Ovary (tissue), 9 donors: ENCODE results near the gene RAD51C. TPM values are rescaled to one million over a fixed set of nuclear protein-coding genes. Genes with fewer than 3 reads are reported as not detected.

Source experiments
- DNase-seq, 5 donors: peaks; one replicate each; pipeline ENCODE4 v3.0.0-alpha.2; 2019 to 2020
- H3K27ac ChIP-seq, 2 donors: fragments of 200-600 bp; one replicate each; pipeline versions ENCODE4 v1.5.1 to v1.8.0; 2019 to 2022
- H3K27me3 ChIP-seq: fragments of 200-600 bp; one replicate; pipeline ENCODE4 v1.8.0; 2022
- H3K36me3 ChIP-seq: fragments of 200-600 bp; sonication (generic); one replicate; pipeline ENCODE4 v1.5.1; 2019
- H3K4me1 ChIP-seq: one replicate; pipeline ENCODE4 v1.8.1; 2013; ENCODE audit warnings: mild to moderate bottlenecking, moderate library complexity; ENCODE audit not compliant: insufficient read depth
- H3K4me3 ChIP-seq: fragments of 200-600 bp; sonication (generic); one replicate; pipeline ENCODE4 v1.5.1; 2017
- H3K9me3 ChIP-seq, 2 donors: fragments of 200-600 bp in 1 of 2; sonication (generic) in 1 of 2; one replicate each; pipeline versions ENCODE4 v1.5.1 to v1.8.1; 2013 to 2019; ENCODE audit warnings: mild to moderate bottlenecking in 1 of 2, moderate library complexity in 1 of 2
- EP300 ChIP-seq: sonication (generic); formaldehyde crosslinking; IDR thresholded peaks from one replicate; pipeline ENCODE4 v1.6.1; 2017; ENCODE audit warnings: antibody characterized with exemption
- POLR2A ChIP-seq: fragments of 450-650 bp; IDR thresholded peaks from one replicate; pipeline ENCODE4 v1.6.1; 2017; ENCODE audit warnings: antibody characterized with exemption, mild to moderate bottlenecking, moderate library complexity
- WGBS, 3 donors: extraction: QIAGEN DNeasy Blood & Tissue Kit in 1 of 3; methylation state at CpG; one replicate each; pipeline versions ENCODE4 v1.1.5 to v1.1.7; 2013 to 2017; 5-methylcytosine and 5-hydroxymethylcytosine counted together
- intact Hi-C, 4 donors: fragments of 100-400 bp; cut with DNase I; formaldehyde crosslinking; loops; one replicate each; pipeline versions ENCODE4 v1.11.0 to v1.15.1; 2022 to 2023
- polyA plus RNA-seq, 2 donors: library from polyadenylated mRNA; stranded (reverse); fragments of 200-250 nt in 1 of 2; fragments of 350-450 nt in 1 of 2; fragmentation: Illumina TruSeq in 1 of 2; extraction: RNeasy Lipid Tissue Mini Kit (QIAGEN cat#74804) in 1 of 2; gene quantifications; one replicate each; pipeline ENCODE4 v1.2.3, GENCODE V29; 2013 to 2014
- total RNA-seq, 7 donors: library from RNA; depleted of rRNA in 2 of 7; stranded (reverse); fragments of >200 nt in 2 of 7; fragmentation: NEBNext Ultra II Directional in 3 of 7; extraction: Animal tissue kit (Norgen Biotek cat#: 25700) in 3 of 7; gene quantifications; one replicate each; pipeline versions ENCODE4 v1.1.0 to v1.2.4, GENCODE V29; 2016 to 2023
- TF ChIP-seq, protein P1 (sequence below), 3 donors: fragments of 450-650 bp in 2 of 3; fragments of 200-600 bp in 1 of 3; IDR thresholded peaks; one replicate each; pipeline versions ENCODE4 v1.5.1 to v1.8.0; 2016 to 2022; ENCODE audit warnings: antibody characterized with exemption in 3 of 3, mild to moderate bottlenecking in 1 of 3
- donor health status: DM: no; HTN: no; CAD: no; lungs with moderate emphysema.
- donor health status: DM: no; HTN: no; CAD: no.
- donor health status: Bipolar disorder and iron deficiency.
- donor health status: DM: yes; HTN: yes; CAD: no.
- donor health status: DM: no; HTN: no; CAD: no.
- donor health status: DM: yes; HTN: yes; CAD: no.

RAD51C gene
- total and polyA plus RNA-seq, 9 donors, result 14.2 to 32.1 (median 20.1) TPM

DNA sequence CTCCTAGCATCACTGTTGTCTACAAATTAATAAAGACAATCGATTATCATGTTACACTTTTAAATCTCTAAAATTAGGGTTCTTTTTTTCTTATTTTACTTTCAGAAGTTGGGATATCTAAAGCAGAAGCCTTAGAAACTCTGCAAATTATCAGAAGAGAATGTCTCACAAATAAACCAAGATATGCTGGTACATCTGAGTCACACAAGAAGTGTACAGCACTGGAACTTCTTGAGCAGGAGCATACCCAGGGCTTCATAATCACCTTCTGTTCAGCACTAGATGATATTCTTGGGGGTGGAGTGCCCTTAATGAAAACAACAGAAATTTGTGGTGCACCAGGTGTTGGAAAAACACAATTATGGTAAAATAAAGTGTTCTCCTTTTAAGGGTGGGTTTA, 2.4 kb downstream of the RAD51C start:
- Histone ChIP-seq H3K9me3 (no peaks in the 10 kb centered on the region), H3K4me3 (no peak overlapping the region), H3K36me3 (no peaks in the 10 kb centered on the region), H3K27me3 (no peaks in the 10 kb centered on the region), H3K27ac (no peak overlapping the region), H3K4me1 (peaks cover 2% of the 10 kb centered on the region)
- 84 to 93% (median 91%) methylated on average over 1 of the region's 1 CpG for WGBS, 3 donors
- no peak for TF ChIP-seq POLR2A
- TF ChIP-seq, protein P1, sequence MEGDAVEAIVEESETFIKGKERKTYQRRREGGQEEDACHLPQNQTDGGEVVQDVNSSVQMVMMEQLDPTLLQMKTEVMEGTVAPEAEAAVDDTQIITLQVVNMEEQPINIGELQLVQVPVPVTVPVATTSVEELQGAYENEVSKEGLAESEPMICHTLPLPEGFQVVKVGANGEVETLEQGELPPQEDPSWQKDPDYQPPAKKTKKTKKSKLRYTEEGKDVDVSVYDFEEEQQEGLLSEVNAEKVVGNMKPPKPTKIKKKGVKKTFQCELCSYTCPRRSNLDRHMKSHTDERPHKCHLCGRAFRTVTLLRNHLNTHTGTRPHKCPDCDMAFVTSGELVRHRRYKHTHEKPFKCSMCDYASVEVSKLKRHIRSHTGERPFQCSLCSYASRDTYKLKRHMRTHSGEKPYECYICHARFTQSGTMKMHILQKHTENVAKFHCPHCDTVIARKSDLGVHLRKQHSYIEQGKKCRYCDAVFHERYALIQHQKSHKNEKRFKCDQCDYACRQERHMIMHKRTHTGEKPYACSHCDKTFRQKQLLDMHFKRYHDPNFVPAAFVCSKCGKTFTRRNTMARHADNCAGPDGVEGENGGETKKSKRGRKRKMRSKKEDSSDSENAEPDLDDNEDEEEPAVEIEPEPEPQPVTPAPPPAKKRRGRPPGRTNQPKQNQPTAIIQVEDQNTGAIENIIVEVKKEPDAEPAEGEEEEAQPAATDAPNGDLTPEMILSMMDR (IDR thresholded peaks at IDR 0.05), result no peak
- no peak for TF ChIP-seq EP300
- intact Hi-C loops, result loop anchor here in 1 of 4 donors (5.0 to 10.0 kb wide), 2 partner anchors 68 to 110 kb away; no protein-coding TSS in a partner anchor
- DNase-seq, result no peak

DNA sequence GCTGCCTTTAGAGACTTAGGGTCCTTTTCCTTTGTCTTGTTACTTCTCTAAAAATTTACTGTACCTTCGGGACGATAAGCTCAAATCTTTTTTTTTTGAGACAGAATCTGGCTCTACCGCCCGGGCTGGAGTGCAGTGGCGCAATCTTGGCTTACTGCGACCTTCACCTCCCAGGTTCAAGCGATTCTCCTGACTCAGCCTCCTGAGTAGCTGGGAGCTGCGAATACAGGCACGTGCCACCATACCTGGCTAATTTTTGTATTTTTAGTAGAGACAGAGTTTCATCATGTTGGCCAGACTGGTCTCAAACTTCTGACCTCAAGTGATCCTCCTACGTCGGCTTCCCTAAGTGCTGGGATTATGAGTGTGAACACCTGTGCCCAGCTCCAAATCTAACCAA, 7.4 kb downstream of the RAD51C start:
- no peaks in the 10 kb centered on the region for H3K4me1 ChIP-seq
- H3K9me3 ChIP-seq, result no peaks in the 10 kb centered on the region
- H3K36me3 ChIP-seq, result no peaks in the 10 kb centered on the region
- no peak for DNase-seq
- 95 to 97% (median 96%) methylated on average over 11 of the region's 11 CpGs for WGBS, 3 donors
- intact Hi-C loops, result loop anchor here in 2 of 4 donors (10.0 kb wide), 2 partner anchors 115 to 185 kb away; partner anchors contain the start of gene MTMR4 (in 1 of the 2)
- TF ChIP-seq EP300 (no peak), POLR2A (no peak)
- TF ChIP-seq, protein P1 (IDR thresholded peaks at IDR 0.05), result no peak
- H3K27ac ChIP-seq, result no peak overlapping the region
- H3K4me3 ChIP-seq, result no peak overlapping the region
- H3K27me3 ChIP-seq, result no peaks in the 10 kb centered on the region

DNA sequence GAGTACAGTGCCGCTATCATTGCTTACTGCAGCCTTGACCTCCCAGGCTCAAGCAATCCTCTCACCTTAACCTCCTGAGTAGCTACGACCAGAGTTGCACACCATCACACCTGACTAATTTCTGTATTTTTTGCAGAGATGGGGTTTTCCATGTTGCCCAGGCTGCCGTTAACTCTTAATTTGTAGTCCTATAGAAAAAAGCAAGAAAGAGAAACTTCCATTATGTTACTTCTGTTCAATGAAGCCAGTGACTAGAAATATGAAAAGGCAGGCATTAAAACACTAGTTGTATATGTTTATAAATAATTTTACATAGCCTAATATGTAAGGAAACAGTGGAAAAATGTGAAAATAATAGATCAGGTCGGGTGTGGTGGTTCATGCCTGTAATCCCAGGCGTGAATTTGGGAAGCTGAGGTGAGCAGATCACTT, 9.7 kb downstream of the RAD51C start:
- intact Hi-C loops, result loop anchor here in 1 of 4 donors (10.0 kb wide), 1 partner anchor 187 kb away; the partner anchor contains the start of gene MTMR4
- Histone ChIP-seq H3K36me3 (no peaks in the 10 kb centered on the region), H3K9me3 (no peaks in the 10 kb centered on the region), H3K27ac (no peak overlapping the region), H3K4me1 (no peaks in the 10 kb centered on the region), H3K4me3 (no peak overlapping the region), H3K27me3 (no peaks in the 10 kb centered on the region)
- DNase-seq, result no peak
- TF ChIP-seq, protein P1 (IDR thresholded peaks at IDR 0.05), result no peak
- TF ChIP-seq POLR2A (no peak), EP300 (no peak)
- 91 to 92% (median 91%) methylated on average over 5 of the region's 5 CpGs for WGBS, 3 donors

DNA sequence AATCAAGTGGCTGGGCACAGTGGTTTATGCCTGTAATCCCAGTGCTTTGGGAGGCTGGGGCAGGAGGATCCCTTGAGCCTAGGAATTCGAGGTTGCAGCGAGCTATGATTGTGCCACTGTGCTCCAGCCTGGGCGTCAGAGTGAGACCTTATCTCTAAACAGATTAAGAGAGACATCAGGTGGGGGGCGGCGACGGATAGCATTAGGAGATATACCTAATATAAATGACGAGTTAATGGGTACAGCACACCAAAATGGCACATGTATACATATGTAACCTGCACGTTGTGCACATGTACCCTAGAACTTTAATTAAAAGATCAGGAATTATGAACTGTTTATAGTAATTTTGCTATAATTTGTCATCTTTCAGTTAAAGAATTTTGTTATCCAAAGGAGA, 10.3 kb downstream of the RAD51C start:
- no peaks in the 10 kb centered on the region for H3K4me1 ChIP-seq
- H3K4me3 ChIP-seq, result no peak overlapping the region
- DNase-seq, result no peak
- 75 to 89% (median 78%) methylated on average over 8 of the region's 8 CpGs for WGBS, 3 donors
- H3K27me3 ChIP-seq, result no peaks in the 10 kb centered on the region
- no peak overlapping the region for H3K27ac ChIP-seq
- TF ChIP-seq, protein P1 (IDR thresholded peaks at IDR 0.05), result no peak
- no peak for TF ChIP-seq EP300
- no peak for TF ChIP-seq POLR2A
- H3K36me3 ChIP-seq, result no peaks in the 10 kb centered on the region
- intact Hi-C loops, result loop anchor here in 1 of 4 donors (10.0 kb wide), 1 partner anchor 188 kb away; the partner anchor contains the start of gene MTMR4
- no peaks in the 10 kb centered on the region for H3K9me3 ChIP-seq
